Gastroesophageal sphincter (tissue), 4 donors: ENCODE data around the gene PFDN1. TPM values are rescaled to one million over a fixed set of nuclear protein-coding genes. Genes with fewer than 3 reads are reported as not detected.

Source experiments
- ATAC-seq: fragments of 150-250 bp; one replicate; pipeline ENCODE4 v1.9.1; 2016; ENCODE audit warnings: mild to moderate bottlenecking, moderate library complexity
- H3K27ac ChIP-seq, 4 donors: fragments of 200-600 bp; sonication (generic) in 3 of 4; 1 replicate in 3 of 4; 2 replicates in 1 of 4; pipeline ENCODE4 v1.5.1; 2016 to 2019
- H3K27me3 ChIP-seq: fragments of 200-600 bp; sonication (generic); one replicate; pipeline ENCODE4 v1.5.1; 2019
- H3K36me3 ChIP-seq, 2 donors: fragments of 200-600 bp; sonication (generic); one replicate each; pipeline ENCODE4 v1.5.1; 2019; ENCODE audit warnings: control low read depth in 1 of 2
- H3K4me1 ChIP-seq, 3 donors: fragments of 200-600 bp; sonication (generic); 1 replicate in 2 of 3; 2 replicates in 1 of 3; pipeline ENCODE4 v1.5.1; 2016 to 2019; ENCODE audit warnings: control low read depth in 2 of 3
- H3K4me3 ChIP-seq, 2 donors: fragments of 200-600 bp; sonication (generic); one replicate each; pipeline ENCODE4 v1.5.1; 2019; ENCODE audit warnings: mild to moderate bottlenecking in 1 of 2, moderate library complexity in 1 of 2
- H3K9me3 ChIP-seq, 3 donors: fragments of 200-600 bp; sonication (generic); one replicate each; pipeline ENCODE4 v1.5.1; 2017 to 2019; ENCODE audit warnings: control low read depth in 2 of 3
- EP300 ChIP-seq: sonication (generic); formaldehyde crosslinking; IDR thresholded peaks from one replicate; pipeline ENCODE4 v1.6.1; 2017; ENCODE audit warnings: antibody characterized with exemption, mild to moderate bottlenecking
- POLR2A ChIP-seq, 2 donors: fragments of 450-650 bp; IDR thresholded peaks; one replicate each; pipeline ENCODE4 v1.6.1; 2017; ENCODE audit warnings: antibody characterized with exemption in 2 of 2, mild to moderate bottlenecking in 2 of 2, moderate library complexity in 1 of 2
- POLR2AphosphoS5 ChIP-seq: sonication (generic); formaldehyde crosslinking; IDR thresholded peaks from one replicate; pipeline ENCODE4 v1.6.1; 2017; ENCODE audit warnings: antibody characterized with exemption
- WGBS, 2 donors: methylation state at CpG; one replicate each; pipeline ENCODE4 v1.1.5; 2018; ENCODE audit warnings: low coverage in 1 of 2; 5-methylcytosine and 5-hydroxymethylcytosine counted together
- total RNA-seq, 4 donors: library from RNA; depleted of rRNA; stranded (reverse); fragments of >200 nt; gene quantifications; one replicate each; pipeline ENCODE4 v1.1.0, GENCODE V29; 2016
- TF ChIP-seq, protein P1 (sequence below), 4 experiments: fragments of 200-600 bp in 2 of 4; fragments of 450-650 bp in 2 of 4; sonication (generic) in 1 of 4; IDR thresholded peaks; one replicate each; pipeline ENCODE4 v1.5.1; 2017 to 2019; ENCODE audit warnings: antibody characterized with exemption in 4 of 4, mild to moderate bottlenecking in 2 of 4, moderate library complexity in 2 of 4

The PFDN1 gene
- total RNA-seq, 4 donors from 2014 or later: 66.1 to 99.7 (median 92.8) TPM

DNA sequence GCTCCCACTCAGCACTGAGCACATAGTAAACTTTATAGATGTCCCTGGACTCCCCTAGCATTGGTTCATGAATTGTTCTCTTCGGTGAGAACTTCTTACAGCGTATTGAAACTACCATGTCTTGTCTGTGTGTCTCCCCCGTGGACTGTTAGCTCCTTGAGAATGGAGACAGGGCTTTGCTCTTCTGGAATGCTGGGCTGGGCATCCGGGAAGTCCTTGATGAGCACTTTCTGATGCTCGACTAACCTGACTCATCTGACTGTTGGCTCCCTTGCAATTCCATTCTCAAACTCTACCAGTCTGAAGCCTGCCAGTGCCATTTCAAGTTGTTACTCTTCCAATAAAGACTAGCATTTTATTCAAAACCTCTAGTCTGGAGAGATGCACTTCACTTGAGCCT is 15.0 kb upstream of the PFDN1 start:
- no peak for TF ChIP-seq EP300
- TF ChIP-seq, protein P1, sequence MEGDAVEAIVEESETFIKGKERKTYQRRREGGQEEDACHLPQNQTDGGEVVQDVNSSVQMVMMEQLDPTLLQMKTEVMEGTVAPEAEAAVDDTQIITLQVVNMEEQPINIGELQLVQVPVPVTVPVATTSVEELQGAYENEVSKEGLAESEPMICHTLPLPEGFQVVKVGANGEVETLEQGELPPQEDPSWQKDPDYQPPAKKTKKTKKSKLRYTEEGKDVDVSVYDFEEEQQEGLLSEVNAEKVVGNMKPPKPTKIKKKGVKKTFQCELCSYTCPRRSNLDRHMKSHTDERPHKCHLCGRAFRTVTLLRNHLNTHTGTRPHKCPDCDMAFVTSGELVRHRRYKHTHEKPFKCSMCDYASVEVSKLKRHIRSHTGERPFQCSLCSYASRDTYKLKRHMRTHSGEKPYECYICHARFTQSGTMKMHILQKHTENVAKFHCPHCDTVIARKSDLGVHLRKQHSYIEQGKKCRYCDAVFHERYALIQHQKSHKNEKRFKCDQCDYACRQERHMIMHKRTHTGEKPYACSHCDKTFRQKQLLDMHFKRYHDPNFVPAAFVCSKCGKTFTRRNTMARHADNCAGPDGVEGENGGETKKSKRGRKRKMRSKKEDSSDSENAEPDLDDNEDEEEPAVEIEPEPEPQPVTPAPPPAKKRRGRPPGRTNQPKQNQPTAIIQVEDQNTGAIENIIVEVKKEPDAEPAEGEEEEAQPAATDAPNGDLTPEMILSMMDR (IDR thresholded peaks at IDR 0.05): no peak
- TF ChIP-seq POLR2A (IDR thresholded peaks at IDR 0.05): no peak
- TF ChIP-seq POLR2AphosphoS5: no peak
- ATAC-seq: no peak
- Histone ChIP-seq H3K4me1 (peaks cover 0 to 15% (median 7%) of the 10 kb centered on the region in 3 donors), H3K9me3 (no peaks in the 10 kb centered on the region), H3K4me3 (no peak overlapping the region), H3K27ac (no peak overlapping the region), H3K36me3 (no peaks in the 10 kb centered on the region), H3K27me3 (no peaks in the 10 kb centered on the region)
- 57 to 85% methylated on average over 4 to 5 of the region's 5 CpGs for WGBS, 2 donors

DNA sequence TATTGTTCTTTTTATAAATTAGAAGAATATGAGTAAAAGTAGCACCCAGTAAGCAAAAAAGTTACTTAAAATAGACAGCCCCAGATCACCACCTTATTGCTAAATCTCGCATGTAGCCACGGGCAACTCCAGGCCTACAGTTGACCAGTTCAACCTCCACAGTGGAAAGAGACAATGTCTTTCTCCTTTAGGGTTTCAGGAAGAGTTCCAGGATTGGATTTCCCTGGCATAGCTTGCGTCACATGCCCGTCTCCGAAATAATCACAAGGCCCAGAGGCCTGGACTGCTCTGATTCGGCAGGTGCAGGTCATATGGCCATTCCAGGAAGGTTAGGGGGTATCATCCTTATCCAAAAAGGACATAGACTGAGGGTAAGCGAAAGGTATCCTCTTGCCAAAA is 9.9 kb upstream of the PFDN1 start:
- H3K27me3 ChIP-seq: no peaks in the 10 kb centered on the region
- peak overlapping the region in 3 of 4 donors; percentile 53 to 76 (median 61) for H3K27ac ChIP-seq
- no peak overlapping the region for H3K4me3 ChIP-seq
- H3K4me1 ChIP-seq: peaks cover 0 to 26% (median 0%) of the 10 kb centered on the region in 3 donors
- 70 to 87% methylated on average over 6 to 7 of the region's 7 CpGs for WGBS, 2 donors
- H3K36me3 ChIP-seq: no peaks in the 10 kb centered on the region
- TF ChIP-seq POLR2A (IDR thresholded peaks at IDR 0.05) (no peak), POLR2AphosphoS5 (no peak), EP300 (no peak)
- TF ChIP-seq, protein P1 (IDR thresholded peaks at IDR 0.05): no peak
- H3K9me3 ChIP-seq: no peaks in the 10 kb centered on the region
- no peak for ATAC-seq

DNA sequence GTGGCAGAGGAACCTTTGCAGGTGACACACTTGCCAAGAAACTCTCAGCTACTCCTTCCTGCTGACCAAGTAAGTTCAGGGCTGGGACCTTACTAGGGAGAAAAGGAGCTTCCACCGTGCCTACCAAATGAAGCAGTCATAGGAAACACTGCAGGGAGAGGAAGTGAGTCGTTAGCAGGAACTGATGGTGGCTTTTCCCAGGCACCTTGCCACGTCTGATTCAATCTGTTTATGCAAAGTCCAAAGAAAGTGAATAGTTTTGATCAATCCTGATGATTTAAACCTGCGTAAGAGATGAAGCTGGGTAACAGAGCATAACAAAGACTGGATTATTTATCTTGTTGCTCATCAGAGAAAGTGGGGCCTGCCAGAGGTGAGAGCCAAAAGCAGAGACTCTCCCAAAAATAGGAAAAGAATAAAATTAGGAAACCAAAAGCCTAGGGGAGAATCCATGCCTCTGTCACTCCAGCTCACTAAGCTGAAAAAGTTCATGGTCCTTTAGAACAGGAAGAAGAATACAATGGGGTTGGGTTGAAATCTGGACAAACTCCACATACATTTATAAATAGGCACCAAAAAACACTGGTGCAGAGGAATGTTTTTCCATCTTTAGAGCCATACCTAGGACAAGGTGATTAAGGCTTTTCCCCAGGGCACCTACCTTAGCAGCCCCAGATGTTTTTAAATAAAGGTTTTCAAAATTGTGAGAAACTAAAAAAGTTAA is 9.3 kb upstream of the PFDN1 start:
- H3K4me3 ChIP-seq: no peak overlapping the region

DNA sequence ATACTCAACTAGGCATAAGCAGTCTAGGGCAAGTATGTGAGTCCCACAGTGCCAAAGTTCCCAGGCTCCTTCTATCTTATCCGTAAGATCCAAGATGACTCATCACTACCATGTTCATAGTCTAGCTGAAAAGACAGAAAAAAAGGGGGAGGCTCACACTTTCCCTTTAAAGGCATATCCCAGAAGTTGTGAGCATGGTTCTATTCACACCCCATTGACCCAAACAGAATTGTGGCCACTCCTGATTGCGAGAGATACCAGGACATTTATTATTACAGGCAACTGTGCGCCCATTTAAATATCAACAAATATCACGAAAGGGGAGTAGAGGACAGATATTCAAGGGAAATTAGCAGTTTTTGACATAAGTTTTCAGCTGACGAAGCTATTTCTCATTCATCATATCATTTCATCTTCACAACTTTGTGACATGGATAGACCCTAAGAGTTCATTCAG is 8.1 kb upstream of the PFDN1 start:
- no peaks in the 10 kb centered on the region for H3K27me3 ChIP-seq
- no peak for TF ChIP-seq POLR2AphosphoS5
- TF ChIP-seq POLR2A (IDR thresholded peaks at IDR 0.05): no peak
- TF ChIP-seq, protein P1 (IDR thresholded peaks at IDR 0.05): no peak
- no peak for TF ChIP-seq EP300
- ATAC-seq: peak; percentile 60
- H3K9me3 ChIP-seq: no peaks in the 10 kb centered on the region
- 56 to 74% methylated on average over 3 to 5 of the region's 5 CpGs for WGBS, 2 donors
- no peak overlapping the region for H3K4me3 ChIP-seq
- no peaks in the 10 kb centered on the region for H3K36me3 ChIP-seq
- peak overlapping the region in 3 of 4 donors; percentile 53 to 76 (median 61) for H3K27ac ChIP-seq
- H3K4me1 ChIP-seq: peaks cover 0 to 26% (median 0%) of the 10 kb centered on the region in 3 donors

More for the DNA sequence above, 9.3 kb upstream of the PFDN1 start:
- Histone ChIP-seq H3K27ac (peak overlapping the region in 3 of 4 donors; percentile 53 to 76 (median 61)), H3K36me3 (no peaks in the 10 kb centered on the region), H3K27me3 (no peaks in the 10 kb centered on the region), H3K9me3 (no peaks in the 10 kb centered on the region), H3K4me1 (peaks cover 0 to 26% (median 0%) of the 10 kb centered on the region in 3 donors)
- TF ChIP-seq POLR2AphosphoS5 (peak; percentile 21), EP300 (no peak)
- ATAC-seq: peak; percentile 81
- WGBS, 2 donors: 7 to 21% methylated on average over 4 of the region's 4 CpGs

DNA sequence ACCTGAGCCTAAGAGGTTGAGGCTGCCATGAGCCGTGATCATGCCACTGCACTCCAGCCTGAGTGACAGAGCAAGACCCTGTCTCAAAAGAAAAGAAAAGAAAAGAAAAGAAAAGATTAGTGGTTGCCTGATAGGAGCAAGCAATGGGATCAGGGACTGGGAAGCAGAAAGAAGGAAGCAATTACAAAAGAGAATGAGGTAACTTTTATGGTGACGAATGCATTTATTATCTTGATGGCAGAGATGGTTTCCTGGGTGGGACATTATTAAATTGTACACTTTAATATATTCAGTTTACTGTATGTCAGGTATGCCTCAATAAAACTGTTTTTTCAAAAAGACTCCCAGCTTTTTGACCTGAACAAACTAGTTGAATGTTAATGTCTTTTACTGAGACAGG is 7.5 kb upstream of the PFDN1 start:
- no peaks in the 10 kb centered on the region for H3K27me3 ChIP-seq
- ATAC-seq: no peak
- H3K4me3 ChIP-seq: no peak overlapping the region
- H3K4me1 ChIP-seq: peaks cover 0 to 26% (median 0%) of the 10 kb centered on the region in 3 donors
- peak overlapping the region in 3 of 4 donors; percentile 53 to 76 (median 61) for H3K27ac ChIP-seq
- no peaks in the 10 kb centered on the region for H3K9me3 ChIP-seq
- 75 to 76% methylated on average over 2 of the region's 2 CpGs for WGBS, 2 donors
- TF ChIP-seq EP300 (no peak), POLR2AphosphoS5 (no peak), POLR2A (IDR thresholded peaks at IDR 0.05) (no peak)
- TF ChIP-seq, protein P1 (IDR thresholded peaks at IDR 0.05): no peak
- H3K36me3 ChIP-seq: no peaks in the 10 kb centered on the region
